CD4-positive, alpha-beta memory T cell (primary cell): ENCODE measurements around the gene SLC8A1. TPM values are rescaled to one million over a fixed set of nuclear protein-coding genes. Genes with fewer than 3 reads are reported as not detected.

Experiments
- CTCF ChIA-PET: fragments of 350-600 bp; sonication (Branson Sonifier 250); formaldehyde crosslinking; loops from one replicate; lab custom pipeline; 2021; ENCODE audit warnings: inconsistent platforms; ENCODE audit not compliant: partially characterized antibody; lab: Charles Lee
- POLR2A ChIA-PET: fragments of 350-600 bp; sonication (Branson Sonifier 250); formaldehyde crosslinking; loops from one replicate; lab custom pipeline; 2021; ENCODE audit not compliant: partially characterized antibody; lab: Charles Lee
- DNase-seq, 5 donors: peaks; one replicate each; pipeline versions ENCODE4 v3.0.0 to v3.0.0-alpha.2; 2020 to 2022; ENCODE audit warnings: mixed read lengths in 1 of 5
- H3K27ac ChIP-seq: one replicate; pipeline ENCODE4 v1.7.0; 2013; ENCODE audit warnings: low read depth, low read length
- H3K27me3 ChIP-seq: 2 replicates; pipeline ENCODE4 v1.7.0; 2013; ENCODE audit warnings: mild to moderate bottlenecking, low read length, moderate library complexity; ENCODE audit not compliant: insufficient read depth
- H3K36me3 ChIP-seq: 2 replicates; pipeline ENCODE4 v1.7.0; 2013; ENCODE audit warnings: mild to moderate bottlenecking, low read length, moderate library complexity; ENCODE audit not compliant: insufficient read depth
- H3K4me1 ChIP-seq: 2 replicates; pipeline ENCODE4 v1.7.0; 2013; ENCODE audit warnings: mild to moderate bottlenecking, low read length, moderate library complexity; ENCODE audit not compliant: insufficient read depth
- H3K4me3 ChIP-seq, 2 donors: one replicate each; pipeline ENCODE4 v1.7.0; 2013; ENCODE audit warnings: low read length in 2 of 2, mild to moderate bottlenecking in 1 of 2
- H3K9me3 ChIP-seq, 2 donors: one replicate each; pipeline ENCODE4 v1.7.0; 2013; ENCODE audit warnings: low read length in 2 of 2, control low read depth in 1 of 2; ENCODE audit not compliant: control insufficient read depth in 1 of 2
- H3K27ac Mint-ChIP-seq, 7 donors: one replicate each; pipeline ENCODE4 v1.8.0; 2020 to 2021; ENCODE audit warnings: mixed read lengths in 7 of 7, mild to moderate bottlenecking in 6 of 7, inconsistent platforms in 3 of 7, moderate library complexity in 3 of 7
- H3K27me3 Mint-ChIP-seq, 2 donors: one replicate each; pipeline ENCODE4 v1.8.0; 2020 to 2021; ENCODE audit warnings: mixed read lengths in 2 of 2
- H3K36me3 Mint-ChIP-seq, 2 donors: one replicate each; pipeline ENCODE4 v1.8.0; 2020 to 2021; ENCODE audit warnings: mixed read lengths in 2 of 2, inconsistent platforms in 1 of 2, mild to moderate bottlenecking in 1 of 2
- H3K4me1 Mint-ChIP-seq, 4 donors: one replicate each; pipeline ENCODE4 v1.8.0; 2020 to 2021; ENCODE audit warnings: mixed read lengths in 4 of 4, mild to moderate bottlenecking in 1 of 4
- H3K4me3 Mint-ChIP-seq, 8 donors: one replicate each; pipeline ENCODE4 v1.8.0; 2020 to 2021; ENCODE audit warnings: mixed read lengths in 8 of 8, mild to moderate bottlenecking in 7 of 8, moderate library complexity in 6 of 8, inconsistent platforms in 3 of 8
- H3K9me3 Mint-ChIP-seq, 8 donors: one replicate each; pipeline ENCODE4 v1.8.0; 2020 to 2021; ENCODE audit warnings: mixed read lengths in 8 of 8, mild to moderate bottlenecking in 5 of 8, inconsistent platforms in 3 of 8, moderate library complexity in 1 of 8
- intact Hi-C: fragments of 100-400 bp; cut with micrococcal nuclease; formaldehyde crosslinking; loops from one replicate; pipeline ENCODE4 v1.15.1; 2023
- polyA plus RNA-seq, 2 donors: library from polyadenylated mRNA; unstranded; fragments of 300-500 nt; fragmentation: Illumina TruSeq; gene quantifications; one replicate each; pipeline ENCODE4 v1.2.3, GENCODE V29; 2021
- total RNA-seq, 2 experiments: library from RNA; stranded (reverse); gene quantifications; one replicate each; pipeline ENCODE4 v1.2.3, GENCODE V29; 2021

Gene SLC8A1
- total and polyA plus RNA-seq, 4 experiments from 2014 or later = 0.36 to 0.79 TPM; not detected in 2

GRCh38 chr2:40450066-40450795 lies 1.7 kb downstream of the SLC8A1 start:
- no peak overlapping the region for H3K27ac ChIP-seq

GRCh38 chr2:40448476-40449079 lies 3.3 kb downstream of the SLC8A1 start:
- Mint-ChIP-seq H3K36me3 (no peaks in the 10 kb centered on the region), H3K4me1 (peaks cover 4 to 22% (median 9%) of the 10 kb centered on the region in 4 donors), H3K9me3 (peaks cover 0 to 7% (median 2%) of the 10 kb centered on the region in 8 donors), H3K27ac (no peak overlapping the region), H3K27me3 (peaks cover 19% of the 10 kb centered on the region in 2 donors), H3K4me3 (no peak overlapping the region)
- DNase-seq = no peak
- Histone ChIP-seq H3K9me3 (no peaks in the 10 kb centered on the region), H3K27me3 (no peaks in the 10 kb centered on the region), H3K4me1 (no peaks in the 10 kb centered on the region), H3K4me3 (no peak overlapping the region), H3K27ac (no peak overlapping the region), H3K36me3 (no peaks in the 10 kb centered on the region)
- intact Hi-C loops = no loop called here
- POLR2A ChIA-PET = no interaction called here
- CTCF ChIA-PET = no interaction called here

More at GRCh38 chr2:40450066-40450795, 1.7 kb downstream of the SLC8A1 start:
- Mint-ChIP-seq H3K4me3 (peak overlapping the region in 5 of 8 donors; percentile 7 to 67 (median 40)), H3K36me3 (no peaks in the 10 kb centered on the region), H3K27ac (peak overlapping the region in 1 of 7 donors; percentile 41), H3K27me3 (peaks cover 19% of the 10 kb centered on the region in 2 donors), H3K4me1 (peaks cover 4 to 22% (median 9%) of the 10 kb centered on the region in 4 donors), H3K9me3 (peaks cover 0 to 7% (median 2%) of the 10 kb centered on the region in 8 donors)
- Histone ChIP-seq H3K4me3 (no peak overlapping the region), H3K36me3 (no peaks in the 10 kb centered on the region), H3K27me3 (no peaks in the 10 kb centered on the region), H3K9me3 (no peaks in the 10 kb centered on the region), H3K4me1 (no peaks in the 10 kb centered on the region)
- intact Hi-C loops = no loop called here
- ChIA-PET POLR2A (no interaction called here), CTCF (interaction anchor here (1.3 kb wide), 1 partner anchor 8 kb away, joined by 3 read pairs; no protein-coding TSS in a partner anchor)
- DNase-seq = no peak

GRCh38 chr2:40445467-40445866 lies 6.4 kb downstream of the SLC8A1 start:
- intact Hi-C loops = no loop called here
- POLR2A ChIA-PET = no interaction called here

GRCh38 chr2:40440835-40441234 lies 11.1 kb downstream of the SLC8A1 start:
- Histone ChIP-seq H3K4me1 (no peaks in the 10 kb centered on the region), H3K27me3 (no peaks in the 10 kb centered on the region), H3K27ac (no peak overlapping the region), H3K9me3 (no peaks in the 10 kb centered on the region), H3K4me3 (no peak overlapping the region), H3K36me3 (no peaks in the 10 kb centered on the region)
- Mint-ChIP-seq H3K4me1 (peaks cover 0 to 1% (median 0%) of the 10 kb centered on the region in 4 donors), H3K27me3 (no peaks in the 10 kb centered on the region), H3K36me3 (no peaks in the 10 kb centered on the region), H3K27ac (no peak overlapping the region), H3K9me3 (peaks cover 0 to 7% (median 0%) of the 10 kb centered on the region in 8 donors), H3K4me3 (no peak overlapping the region)
- ChIA-PET POLR2A (no interaction called here), CTCF (no interaction called here)
- intact Hi-C loops = no loop called here
- no peak for DNase-seq

More at GRCh38 chr2:40445467-40445866, 6.4 kb downstream of the SLC8A1 start:
- CTCF ChIA-PET = no interaction called here
- Histone ChIP-seq H3K4me3 (no peak overlapping the region), H3K9me3 (no peaks in the 10 kb centered on the region), H3K27ac (no peak overlapping the region), H3K36me3 (no peaks in the 10 kb centered on the region), H3K27me3 (no peaks in the 10 kb centered on the region), H3K4me1 (no peaks in the 10 kb centered on the region)
- Mint-ChIP-seq H3K4me3 (no peak overlapping the region), H3K27me3 (peaks cover 2 to 4% of the 10 kb centered on the region in 2 donors), H3K9me3 (peaks cover 0 to 7% (median 0%) of the 10 kb centered on the region in 8 donors), H3K27ac (no peak overlapping the region), H3K4me1 (peaks cover 0 to 5% (median 2%) of the 10 kb centered on the region in 4 donors), H3K36me3 (no peaks in the 10 kb centered on the region)
- DNase-seq = no peak

- Histone ChIP-seq H3K27ac (no peak overlapping the region), H3K4me1 (no peaks in the 10 kb centered on the region), H3K27me3 (no peaks in the 10 kb centered on the region), H3K36me3 (no peaks in the 10 kb centered on the region), H3K4me3 (no peak overlapping the region), H3K9me3 (no peaks in the 10 kb centered on the region)
- ChIA-PET CTCF (no interaction called here), POLR2A (no interaction called here)
- Mint-ChIP-seq H3K36me3 (no peaks in the 10 kb centered on the region), H3K9me3 (peaks cover 0 to 7% (median 0%) of the 10 kb centered on the region in 8 donors), H3K27ac (no peak overlapping the region), H3K4me1 (peaks cover 0 to 1% (median 0%) of the 10 kb centered on the region in 4 donors), H3K27me3 (no peaks in the 10 kb centered on the region), H3K4me3 (no peak overlapping the region)
- intact Hi-C loops = no loop called here
- DNase-seq = no peak
Observed at GRCh38 chr2:40439473-40439872, 12.4 kb downstream of the SLC8A1 start.

GRCh38 chr2:40436093-40436475 lies 15.8 kb downstream of the SLC8A1 start:
- no peaks in the 10 kb centered on the region for H3K9me3 ChIP-seq
- H3K4me1 ChIP-seq = no peaks in the 10 kb centered on the region
- Mint-ChIP-seq H3K27me3 (no peaks in the 10 kb centered on the region), H3K27ac (no peak overlapping the region), H3K4me3 (no peak overlapping the region), H3K9me3 (peaks cover 0 to 7% (median 0%) of the 10 kb centered on the region in 8 donors), H3K4me1 (no peaks in the 10 kb centered on the region), H3K36me3 (no peaks in the 10 kb centered on the region)
- no peak overlapping the region for H3K27ac ChIP-seq
- ChIA-PET CTCF (no interaction called here), POLR2A (no interaction called here)
- no peaks in the 10 kb centered on the region for H3K36me3 ChIP-seq
- H3K27me3 ChIP-seq = no peaks in the 10 kb centered on the region
- no peak for DNase-seq
- H3K4me3 ChIP-seq = no peak overlapping the region
- intact Hi-C loops = no loop called here

GRCh38 chr2:40435426-40436092 lies 16.3 kb downstream of the SLC8A1 start:
- no peak overlapping the region for H3K27ac Mint-ChIP-seq
- POLR2A ChIA-PET = no interaction called here

More at GRCh38 chr2:40435426-40436092, 16.3 kb downstream of the SLC8A1 start:
- Histone ChIP-seq H3K27ac (no peak overlapping the region), H3K36me3 (no peaks in the 10 kb centered on the region), H3K4me1 (no peaks in the 10 kb centered on the region), H3K4me3 (no peak overlapping the region), H3K27me3 (no peaks in the 10 kb centered on the region), H3K9me3 (no peaks in the 10 kb centered on the region)
- intact Hi-C loops = no loop called here
- H3K27me3 Mint-ChIP-seq = no peaks in the 10 kb centered on the region
- DNase-seq = no peak
- H3K4me1 Mint-ChIP-seq = no peaks in the 10 kb centered on the region
- H3K36me3 Mint-ChIP-seq = no peaks in the 10 kb centered on the region
- CTCF ChIA-PET = no interaction called here
- H3K4me3 Mint-ChIP-seq = no peak overlapping the region
- peaks cover 0 to 7% (median 0%) of the 10 kb centered on the region in 8 donors for H3K9me3 Mint-ChIP-seq
